ENCODE data around the gene DMKN. TPM values are rescaled to one million over a fixed set of nuclear protein-coding genes. Genes with fewer than 3 reads are reported as not detected.

The DMKN gene, protein sequence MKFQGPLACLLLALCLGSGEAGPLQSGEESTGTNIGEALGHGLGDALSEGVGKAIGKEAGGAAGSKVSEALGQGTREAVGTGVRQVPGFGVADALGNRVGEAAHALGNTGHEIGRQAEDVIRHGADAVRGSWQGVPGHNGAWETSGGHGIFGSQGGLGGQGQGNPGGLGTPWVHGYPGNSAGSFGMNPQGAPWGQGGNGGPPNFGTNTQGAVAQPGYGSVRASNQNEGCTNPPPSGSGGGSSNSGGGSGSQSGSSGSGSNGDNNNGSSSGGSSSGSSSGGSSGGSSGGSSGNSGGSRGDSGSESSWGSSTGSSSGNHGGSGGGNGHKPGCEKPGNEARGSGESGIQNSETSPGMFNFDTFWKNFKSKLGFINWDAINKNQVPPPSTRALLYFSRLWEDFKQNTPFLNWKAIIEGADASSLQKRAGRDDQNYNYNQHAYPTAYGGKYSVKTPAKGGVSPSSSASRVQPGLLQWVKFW
- 0.59 TPM for polyA plus RNA-seq (ENCODE audit: insufficient read length)

DNA sequence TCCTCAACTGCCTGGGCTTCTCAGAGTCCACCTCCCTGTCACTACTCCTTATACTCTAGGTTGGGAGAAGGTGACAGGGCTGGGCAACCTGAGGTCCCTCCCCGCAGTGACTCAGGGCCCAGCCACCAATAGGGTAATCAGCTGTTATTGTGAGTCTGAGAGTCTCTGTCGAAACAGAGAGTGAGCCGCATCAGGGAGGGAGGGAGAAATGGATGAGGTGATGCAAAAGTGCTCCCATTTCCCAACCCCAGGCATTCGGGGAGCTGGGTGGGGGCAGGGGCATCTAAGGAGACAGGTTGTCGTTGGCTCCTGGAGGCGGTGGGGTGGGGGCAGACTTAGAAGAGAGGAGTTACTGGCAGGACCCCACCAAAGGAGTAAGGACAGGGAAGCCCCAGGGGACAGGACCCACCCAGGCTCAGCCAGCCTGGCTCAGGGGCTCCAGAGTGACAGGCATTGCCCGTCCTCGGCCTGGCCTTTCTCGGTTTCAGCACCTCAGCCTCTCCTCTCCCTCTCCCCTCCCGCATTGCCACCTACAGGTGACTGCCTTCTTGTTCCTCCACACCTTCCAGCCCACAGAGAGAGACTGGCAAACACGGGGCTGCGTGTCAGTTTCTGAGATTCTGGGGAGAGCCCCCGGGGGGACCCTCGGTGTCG is at the start of gene DMKN:
DMKN (minus strand) TSS at position 22 of the 654 bp plus-strand sequence. CDS start 174 bp downstream, outside the sequence.
- DNase-seq (ENCODE audit: low read depth): no peak

DNA sequence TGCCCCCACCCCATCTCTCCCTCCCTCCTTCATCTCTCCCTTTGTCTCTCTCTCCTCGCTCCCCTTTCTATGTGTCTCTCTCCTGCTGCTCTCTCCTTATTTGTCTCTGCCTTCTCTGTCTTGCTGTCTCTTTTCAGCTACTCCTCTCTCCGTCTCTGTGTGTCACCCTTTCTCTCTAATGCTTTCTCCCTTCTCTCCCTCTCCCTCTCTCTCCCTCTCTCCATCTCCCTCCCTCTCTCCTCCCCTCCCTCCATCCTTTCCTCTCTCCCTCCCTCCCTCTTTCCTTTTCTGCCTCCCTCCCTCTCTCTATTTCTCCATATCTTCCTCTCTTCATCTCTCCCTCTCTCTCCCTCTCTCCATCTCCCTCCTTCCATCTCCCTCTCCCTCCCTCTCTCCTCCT is 49.3 kb upstream of the DMKN start:
- no peak for DNase-seq (ENCODE audit: low read depth)

DNA sequence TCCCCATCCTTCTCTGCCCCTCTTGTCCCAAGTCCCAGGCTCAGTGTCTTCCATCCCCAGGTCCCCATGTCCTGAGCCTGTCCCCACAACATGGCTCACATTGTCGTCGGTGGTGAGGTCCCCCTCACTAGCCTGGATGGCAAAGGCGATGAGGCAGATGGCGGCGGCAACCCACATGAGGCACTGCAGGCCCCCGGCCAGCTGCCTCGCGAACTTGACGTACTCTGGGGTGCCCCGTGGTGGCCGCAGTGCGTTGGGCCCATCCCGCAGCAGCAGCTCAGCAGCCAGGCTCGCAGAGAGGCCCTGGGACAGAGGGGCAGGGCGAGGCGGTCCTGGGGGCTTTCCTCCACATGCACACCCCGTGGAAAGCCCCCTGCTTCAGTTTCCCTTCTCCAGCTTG is 48.9 kb upstream of the DMKN start:
- DNase-seq (ENCODE audit: low read depth): no peak

DNA sequence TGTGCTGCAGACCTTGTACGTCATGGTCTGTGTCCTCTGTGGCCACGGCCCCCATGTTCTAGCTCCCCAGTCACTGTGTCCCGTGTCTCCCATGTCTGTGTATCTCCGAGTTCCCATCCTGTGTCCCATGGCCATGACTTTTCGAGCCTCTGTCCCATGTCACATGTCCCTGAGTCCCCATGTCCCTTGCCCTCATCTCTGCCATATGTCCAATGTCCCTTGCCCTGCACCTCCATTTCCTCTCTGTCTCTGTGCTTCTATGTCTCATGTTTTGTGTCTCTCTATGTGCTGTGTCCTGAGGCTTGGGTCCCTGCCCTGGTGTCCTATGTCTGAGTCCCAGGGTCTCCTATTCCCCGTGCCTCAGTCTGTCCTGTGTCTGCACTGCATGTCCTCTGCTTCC is 48.0 kb upstream of the DMKN start:
- DNase-seq (ENCODE audit: low read depth): no peak

DNA sequence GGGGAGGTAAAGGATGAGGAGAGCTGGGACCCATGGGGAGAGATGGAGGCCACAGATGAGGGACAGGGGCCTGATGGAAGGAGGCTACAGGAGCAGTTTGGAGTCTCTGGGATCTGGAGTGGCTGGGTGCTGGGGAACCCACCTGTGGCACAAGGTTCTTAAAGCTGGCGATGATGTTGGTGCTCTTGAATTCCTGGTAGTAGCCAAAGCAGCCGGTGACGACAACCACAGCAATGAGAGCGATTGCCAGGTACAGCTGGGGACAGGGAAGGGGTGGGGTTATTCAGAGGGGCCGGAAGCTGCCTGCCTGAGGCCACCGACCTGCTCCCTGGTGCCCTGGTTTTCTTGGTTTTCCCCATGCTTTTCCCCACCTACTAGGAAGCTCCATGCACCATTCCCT is 47.2 kb upstream of the DMKN start:
- DNase-seq (ENCODE audit: low read depth): no peak

DNA sequence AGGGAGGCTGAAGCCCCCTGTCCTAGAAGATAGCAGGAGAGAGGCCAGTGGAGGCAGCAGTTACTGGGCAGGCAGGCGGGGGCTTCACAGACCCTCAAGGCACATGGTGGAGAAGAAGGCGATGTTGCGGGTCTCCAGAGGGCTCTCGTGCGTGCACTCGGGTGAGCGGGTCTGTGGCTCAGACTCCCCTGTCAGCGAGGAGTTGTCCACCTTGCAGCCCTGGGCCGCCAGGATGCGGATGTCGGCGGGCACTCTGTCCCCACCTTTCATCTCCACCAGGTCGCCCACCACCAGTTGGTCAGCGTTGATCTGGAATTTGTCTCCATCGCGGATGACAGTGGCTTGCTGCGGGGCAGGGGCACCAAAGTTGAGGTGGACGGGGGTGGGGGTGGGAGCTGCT is 46.8 kb upstream of the DMKN start:
- no peak for DNase-seq (ENCODE audit: low read depth)

DNA sequence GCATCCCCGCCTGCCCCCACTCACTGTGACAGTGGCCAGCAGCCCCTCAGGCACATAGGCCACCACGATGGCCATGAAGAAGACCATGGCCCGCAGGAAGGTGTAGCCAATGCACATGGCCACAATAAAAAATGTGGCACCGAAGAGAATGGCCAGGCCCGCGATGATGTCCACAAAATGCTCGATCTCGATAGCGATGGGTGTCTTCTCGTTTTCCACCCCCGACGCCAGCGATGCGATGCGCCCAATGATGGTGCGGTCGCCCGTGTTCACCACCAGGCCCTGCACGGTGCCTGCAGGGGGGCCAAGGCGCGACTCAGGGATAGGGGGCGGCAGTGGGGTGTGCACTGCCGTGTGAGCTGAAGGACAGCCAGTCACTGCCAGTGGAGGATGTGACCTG is 46.3 kb upstream of the DMKN start:
- no peak for DNase-seq (ENCODE audit: low read depth)

DNA sequence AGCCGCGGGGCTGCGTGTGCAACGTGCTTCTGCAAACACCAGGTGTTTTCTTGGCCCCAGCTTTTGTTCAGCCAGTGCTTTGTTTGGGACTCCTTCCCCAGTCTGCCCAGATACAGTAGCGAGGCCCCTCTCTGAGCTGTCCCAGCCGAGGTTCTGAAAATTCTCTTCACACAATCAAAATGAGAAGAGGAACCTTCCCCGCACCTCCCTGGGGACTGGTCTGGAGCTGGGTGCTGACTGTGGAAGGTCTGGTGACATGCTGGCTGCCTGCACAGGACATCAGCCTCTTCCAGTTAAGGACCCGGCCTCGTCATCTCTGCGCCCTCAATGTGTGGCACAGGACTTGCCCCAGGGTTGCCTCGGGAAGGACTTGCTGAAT is 45.8 kb upstream of the DMKN start:
- no peak for DNase-seq (ENCODE audit: low read depth)

DNA sequence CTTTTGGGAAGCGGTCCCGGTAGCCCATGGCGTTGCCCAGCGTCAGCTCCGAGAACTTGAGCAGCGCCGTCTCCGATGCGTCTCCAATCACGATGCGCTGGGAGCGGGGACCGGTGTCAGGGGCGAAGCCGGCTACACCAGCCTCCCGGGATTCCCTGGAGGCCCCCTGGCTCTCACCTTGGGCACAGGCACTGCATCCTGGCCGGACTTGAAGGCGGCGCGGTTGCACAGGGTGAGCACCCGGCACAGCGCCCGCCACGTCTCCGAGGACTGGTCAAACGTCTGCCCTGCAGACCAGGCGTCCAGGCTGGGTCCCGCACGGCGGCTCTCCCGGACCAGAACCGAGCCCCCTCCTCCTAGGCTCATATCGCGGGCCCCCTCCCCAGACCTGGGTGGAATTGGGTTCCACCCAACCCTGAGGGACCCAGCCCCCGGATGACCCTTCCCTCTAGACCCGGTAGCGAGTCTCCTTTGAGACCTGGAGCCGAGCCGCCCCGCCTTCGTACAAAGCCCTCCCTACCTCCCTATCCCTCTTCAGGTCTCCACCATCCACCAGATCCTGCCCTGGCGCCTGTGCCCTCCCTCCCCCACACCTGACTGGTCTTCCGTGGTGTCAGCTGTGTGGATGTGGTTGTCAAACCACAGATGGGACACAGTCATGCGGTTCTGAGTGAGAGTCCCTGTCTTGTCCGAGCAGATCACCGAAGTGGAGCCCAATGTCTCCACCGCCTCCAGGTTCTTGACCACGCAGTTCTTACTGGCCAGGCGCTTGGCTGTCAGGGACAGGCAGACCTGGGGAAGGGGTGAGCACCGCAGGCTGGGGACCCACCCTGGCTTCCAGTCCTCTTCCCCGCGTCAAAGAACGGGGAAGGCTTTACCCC is 45.2 kb upstream of the DMKN start:
- DNase-seq (ENCODE audit: low read depth): no peak

DNA sequence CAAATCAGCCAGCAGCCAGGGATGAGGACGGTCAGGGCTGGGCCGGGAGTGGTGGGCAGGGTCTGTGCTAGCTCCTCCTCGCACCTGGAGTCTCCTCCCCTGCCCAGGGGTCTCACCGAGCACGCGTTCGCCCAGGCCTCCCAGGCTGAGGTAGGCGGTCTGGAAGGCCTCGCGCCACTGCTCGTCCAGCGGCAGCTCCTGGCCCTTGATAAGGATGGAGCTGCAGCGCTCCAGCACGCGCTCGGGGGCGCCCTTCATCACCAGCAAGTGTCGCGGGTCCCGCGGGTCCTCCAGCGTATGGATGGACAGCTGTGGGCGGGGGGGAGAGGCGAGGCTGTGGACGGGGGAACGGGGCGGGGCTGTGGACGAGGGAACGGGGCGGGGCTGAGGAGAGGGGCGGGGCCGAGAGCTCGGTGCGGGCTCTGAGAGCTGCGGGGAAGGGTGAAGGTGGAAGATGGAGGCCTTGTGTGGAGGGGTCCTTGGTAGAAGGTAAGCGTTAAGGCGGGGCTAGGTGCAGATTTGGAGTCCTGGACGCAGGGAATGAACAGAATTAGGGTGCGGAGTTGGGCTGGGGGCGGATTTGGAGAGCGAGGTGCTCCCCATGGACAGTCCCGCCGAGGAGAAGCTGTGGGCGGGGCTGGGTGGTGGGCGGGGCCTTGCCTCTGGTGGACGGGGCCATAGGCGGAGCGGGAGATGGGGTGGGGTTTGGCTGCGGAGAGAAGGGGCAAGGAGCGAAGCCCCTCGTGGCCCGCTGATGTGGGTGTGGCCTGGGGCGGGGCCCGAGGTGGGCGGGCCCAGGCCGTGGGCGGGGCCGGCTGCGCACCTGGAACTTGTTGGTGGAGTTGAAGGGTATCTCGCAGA is 44.3 kb upstream of the DMKN start:
- no peak for DNase-seq (ENCODE audit: low read depth)

DNA sequence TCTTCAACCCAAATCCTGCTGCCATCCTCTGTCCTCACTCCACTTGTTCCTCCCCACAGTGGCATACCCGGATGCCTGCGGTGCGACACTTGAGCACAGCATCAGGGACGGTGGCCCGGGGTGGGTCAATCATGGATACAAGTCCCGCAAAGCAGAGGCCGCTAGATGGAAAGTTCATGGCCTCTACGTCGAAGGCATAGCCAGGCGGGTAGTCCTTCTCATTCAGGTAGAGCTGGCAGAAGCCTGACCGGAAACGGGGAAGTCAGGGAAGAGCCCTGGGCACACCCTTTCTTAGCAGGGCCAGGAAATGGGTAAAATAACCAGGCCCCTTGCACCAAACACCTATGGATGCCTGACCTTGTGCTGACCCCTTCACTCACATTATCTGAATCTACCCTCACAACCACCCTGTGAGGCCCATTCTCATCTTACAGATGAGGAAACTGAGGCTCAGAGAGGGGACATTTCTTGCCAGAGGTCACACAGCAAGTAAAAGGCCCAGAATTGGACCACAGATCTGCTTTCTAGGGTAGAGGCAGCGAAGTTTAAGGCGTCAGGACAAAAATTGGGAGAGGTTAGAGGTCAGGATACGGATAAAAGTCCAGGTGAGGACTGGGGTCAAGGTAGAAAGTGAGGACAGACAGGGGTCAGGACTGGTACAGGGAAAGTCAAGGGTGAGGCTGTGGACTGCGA is 43.5 kb upstream of the DMKN start:
- DNase-seq (ENCODE audit: low read depth): no peak

DNA sequence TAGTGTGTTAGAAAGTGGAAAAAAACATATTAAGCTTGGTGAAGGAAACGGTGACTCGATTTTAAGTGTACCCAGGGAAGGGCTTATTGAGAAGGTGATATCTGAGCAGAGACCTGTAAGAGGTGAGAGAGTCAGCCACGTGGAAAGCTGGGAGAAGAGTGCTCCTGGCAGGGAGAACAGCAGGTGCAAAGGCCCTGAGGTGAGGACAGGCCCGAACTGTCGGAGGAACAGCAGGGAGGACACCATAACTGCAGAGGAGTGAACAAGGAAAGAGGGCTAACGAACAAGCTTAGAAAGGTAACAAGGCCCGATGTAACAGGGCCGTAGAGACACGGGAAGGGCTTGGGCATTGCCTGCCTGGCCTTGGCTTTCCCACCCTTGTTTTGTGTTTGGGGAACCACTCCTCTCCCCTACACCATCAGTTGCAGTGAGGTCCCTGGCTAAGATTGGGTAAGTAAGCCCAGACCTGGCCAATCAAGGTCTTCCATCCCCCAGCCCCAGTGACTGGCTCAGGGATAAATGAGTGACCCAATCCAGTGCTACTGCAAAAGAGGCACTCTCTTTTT is 42.7 kb upstream of the DMKN start:
- no peak for DNase-seq (ENCODE audit: low read depth)

DNA sequence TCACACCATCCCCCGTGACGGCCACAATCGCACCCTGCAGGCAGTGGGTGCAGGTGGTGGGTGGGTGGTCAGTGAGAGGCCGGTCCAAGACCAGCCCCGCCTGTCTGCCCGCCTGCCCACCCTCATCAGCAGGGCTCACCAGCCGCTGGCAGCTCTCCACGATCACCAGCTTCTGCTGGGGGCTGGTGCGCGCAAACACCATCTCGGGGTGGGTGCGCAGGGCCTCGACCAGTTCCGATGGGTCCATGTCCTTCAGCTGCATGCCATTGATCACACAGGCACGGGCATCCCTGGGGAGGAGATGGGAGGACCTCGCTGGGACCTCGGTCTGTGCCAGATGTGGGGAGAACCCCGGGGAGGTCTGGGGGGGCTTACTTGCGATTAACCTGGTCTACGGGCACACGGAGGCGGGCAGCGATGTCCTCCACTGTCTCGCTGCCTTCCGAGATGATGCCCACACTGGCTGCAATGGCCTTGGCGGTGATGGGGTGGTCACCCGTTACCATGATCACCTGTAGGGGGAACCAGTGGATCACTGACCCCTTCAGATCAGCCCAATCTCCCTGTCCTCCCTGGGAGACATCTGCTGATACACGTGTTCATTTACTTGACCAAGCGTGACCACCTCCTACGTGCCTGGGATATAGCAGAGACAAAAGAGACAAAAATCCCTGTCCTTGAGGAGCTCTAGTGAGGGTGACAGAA is 42.0 kb upstream of the DMKN start:
- no peak for DNase-seq (ENCODE audit: low read depth)

DNA sequence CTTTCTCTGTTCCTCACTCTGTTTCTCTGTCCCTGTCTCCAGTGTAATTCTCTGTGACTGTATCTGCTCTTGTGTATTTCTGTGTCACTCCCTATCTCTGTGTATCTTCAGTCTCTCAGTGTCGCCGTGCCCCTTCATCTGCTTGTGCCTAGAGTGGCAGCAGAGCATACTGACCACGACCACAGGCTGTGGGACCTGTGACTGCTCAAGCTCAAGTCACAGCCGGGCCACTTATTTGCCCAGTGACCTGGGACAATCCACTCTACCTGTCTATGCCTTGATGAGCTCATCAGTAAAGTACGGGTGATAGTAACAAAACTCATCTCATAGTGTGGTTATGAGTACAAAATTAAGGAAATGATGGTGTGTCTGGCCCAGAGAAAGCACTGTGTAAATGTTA is 40.6 kb upstream of the DMKN start:
- DNase-seq (ENCODE audit: low read depth): no peak

DNA sequence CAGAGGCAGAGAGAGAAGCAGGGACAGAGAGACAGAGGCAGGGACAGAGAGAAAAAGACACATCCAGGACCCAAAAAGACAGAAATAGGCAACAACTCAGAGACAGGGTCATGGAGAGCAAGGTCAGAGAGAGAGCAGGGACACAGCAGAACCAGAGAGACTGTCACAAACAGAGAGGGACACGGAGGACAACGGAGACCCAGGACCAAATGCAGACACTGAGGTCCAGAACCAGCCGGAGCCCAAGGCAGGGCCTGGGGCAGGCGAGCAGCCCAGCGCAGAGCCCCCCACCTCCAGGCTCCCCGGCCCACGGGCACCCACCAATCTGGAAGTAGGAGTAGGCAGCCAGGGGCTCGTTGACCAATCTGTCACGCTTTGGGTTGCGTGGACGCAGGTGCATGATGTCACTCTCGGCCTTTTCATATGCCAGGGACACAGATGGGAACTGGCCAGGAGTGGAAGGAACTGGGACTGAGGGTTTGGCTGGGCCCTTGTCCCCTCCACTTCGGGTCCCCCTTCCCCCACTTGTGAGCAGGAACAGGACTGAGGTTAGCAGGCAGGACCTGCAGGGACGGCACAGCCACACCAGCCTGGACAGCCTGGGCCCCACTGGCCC is 40.0 kb upstream of the DMKN start:
- DNase-seq (ENCODE audit: low read depth): no peak

DNA sequence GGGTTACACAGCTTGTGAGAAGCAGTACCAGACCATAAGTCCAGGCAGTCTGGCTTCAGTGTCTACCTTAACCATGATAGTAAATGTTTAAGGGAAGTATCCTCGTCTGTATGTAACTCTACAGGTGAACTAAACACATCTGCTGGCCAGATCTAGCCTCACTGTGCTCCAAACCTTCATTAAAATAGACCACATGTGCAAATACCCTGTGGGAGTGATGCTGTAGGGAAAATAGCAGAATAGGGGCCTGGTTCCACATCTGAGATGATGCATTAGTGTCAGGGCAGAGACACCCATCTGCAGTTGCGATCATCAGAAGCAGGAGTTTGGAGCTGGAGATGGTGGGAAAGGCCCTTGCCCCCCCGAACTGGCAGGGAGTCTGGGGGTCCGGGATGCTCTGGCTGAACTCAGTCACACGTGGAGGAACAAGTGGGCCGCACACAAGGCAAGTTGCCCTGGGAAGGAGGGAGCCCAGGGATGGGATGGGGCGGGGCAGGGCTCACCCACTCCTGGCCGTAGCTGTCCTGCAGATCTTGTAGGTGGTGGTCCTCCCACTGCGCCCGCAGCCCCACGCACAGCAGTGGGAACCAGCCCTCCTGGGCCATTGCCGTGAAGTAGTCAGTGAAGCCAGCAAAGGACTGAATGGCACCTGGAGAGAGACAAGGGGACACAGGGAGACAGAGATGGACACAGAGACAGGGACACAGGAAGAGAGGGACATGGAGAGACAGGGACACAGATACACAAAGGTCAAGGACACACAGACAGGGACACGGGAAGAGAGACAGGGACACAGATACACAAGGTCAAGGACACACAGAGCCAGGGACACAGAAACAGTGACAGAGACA is 39.3 kb upstream of the DMKN start:
- no peak for DNase-seq (ENCODE audit: low read depth)

DNA sequence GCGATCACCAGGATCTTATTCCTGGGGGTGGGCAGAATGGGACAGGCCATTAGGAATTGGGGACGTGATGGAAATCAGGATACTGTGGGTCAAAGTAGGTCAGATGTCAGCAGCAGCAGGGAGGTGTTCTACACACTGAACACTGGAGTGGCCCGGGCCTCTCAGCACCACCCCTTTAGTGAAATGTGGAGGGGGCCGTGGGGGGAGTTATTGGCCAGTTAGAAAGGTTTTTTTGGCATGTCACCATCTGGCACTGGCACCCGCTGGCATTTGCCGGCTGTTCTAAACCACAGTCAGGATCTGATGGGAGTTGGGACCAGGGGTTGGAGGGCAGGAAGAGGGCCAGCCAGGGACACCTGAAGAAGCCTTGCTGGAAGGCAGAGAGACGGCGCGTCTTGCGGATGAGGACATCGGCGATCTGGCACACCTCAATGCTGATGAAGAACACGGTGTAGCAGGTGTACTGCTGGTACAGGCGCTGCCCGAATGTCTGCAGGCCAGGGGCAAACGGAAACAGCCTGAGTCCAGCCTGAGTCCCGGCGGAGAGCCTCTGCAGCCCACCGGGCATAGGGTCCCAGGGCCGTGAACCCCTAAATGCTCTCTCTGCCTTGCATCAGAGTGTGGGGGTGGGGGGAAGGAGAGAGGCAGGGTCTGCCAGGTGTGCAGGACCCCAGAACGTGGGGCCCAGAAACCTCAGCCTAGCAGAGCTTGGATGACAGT is 37.8 kb upstream of the DMKN start:
- DNase-seq (ENCODE audit: low read depth): no peak

Data from forelimb muscle (tissue), 1 donor.